ENCODE measurements around the gene SLC41A3.

- TF ChIP-seq POLR2AphosphoS5 (IDR thresholded peaks at IDR 0.05) (no peak), CTCF (IDR thresholded peaks at IDR 0.05) (no peak)
Observed at GRCh38 chr3:126049289-126050049, 34.5 kb downstream of the SLC41A3 start.
